HCT116 (cell line): ENCODE results near the gene GALNT13.

Experiments used
- ATF3 ChIP-seq: IDR thresholded peaks from 2 replicates; pipeline ENCODE4 v1.6.1; 2012
- CEBPB ChIP-seq: IDR thresholded peaks from 2 replicates; pipeline ENCODE4 v1.6.1; 2012; ENCODE audit warnings: low read depth
- CTCF ChIP-seq, 3 experiments: fragments of 200-600 bp in 1 of 3; sonication (generic) in 1 of 3; IDR thresholded peaks in 2 of 3; conservative IDR thresholded peaks in 1 of 3; 2 replicates each; pipeline ENCODE4 v1.5.1; 2012 to 2017; ENCODE audit warnings: low read depth in 2 of 3, low read length in 2 of 3, antibody characterized with exemption in 1 of 3, borderline replicate concordance in 1 of 3, control low read depth in 1 of 3, mild to moderate bottlenecking in 1 of 3, mixed read lengths in 1 of 3, mixed run types in 1 of 3, moderate library complexity in 1 of 3; ENCODE audit not compliant: insufficient read depth in 1 of 3
- EGR1 ChIP-seq: IDR thresholded peaks from 2 replicates; pipeline ENCODE4 v1.6.1; 2012; ENCODE audit warnings: low read depth
- EZH2 ChIP-seq: fragments of 200-600 bp; sonication (generic); IDR thresholded peaks from 2 replicates; pipeline ENCODE4 v1.6.1; 2017; ENCODE audit warnings: antibody characterized with exemption, mixed run types
- EZH2phosphoT487 ChIP-seq: fragments of 200-600 bp; IDR thresholded peaks from 2 replicates; pipeline ENCODE4 v1.6.1; 2018; ENCODE audit warnings: antibody characterized with exemption, borderline replicate concordance
- JUND ChIP-seq: IDR thresholded peaks from 2 replicates; pipeline ENCODE4 v1.6.1; 2012
- POLR2A ChIP-seq: IDR thresholded peaks from 2 replicates; pipeline ENCODE4 v1.7.0; 2011; ENCODE audit warnings: borderline replicate concordance; ENCODE audit not compliant: insufficient read depth, insufficient read length; ENCODE audit errors: extremely low read depth
- POLR2AphosphoS5 ChIP-seq: IDR thresholded peaks from 2 replicates; pipeline ENCODE4 v1.6.1; 2011; ENCODE audit warnings: mild to moderate bottlenecking, low read depth, low read length, moderate library complexity
- SP1 ChIP-seq: IDR thresholded peaks from 2 replicates; pipeline ENCODE4 v1.6.1; 2012; ENCODE audit warnings: low read depth
- SRF ChIP-seq: IDR thresholded peaks from 2 replicates; pipeline ENCODE4 v1.6.1; 2012; ENCODE audit warnings: low read depth
- YY1 ChIP-seq: IDR thresholded peaks from 2 replicates; pipeline ENCODE4 v1.6.1; 2011; ENCODE audit warnings: low read length, low read depth, moderate library complexity, mild to moderate bottlenecking; ENCODE audit not compliant: insufficient replicate concordance; ENCODE audit errors: extremely low read depth
- ZFX ChIP-seq: fragments of 450-650 bp; IDR thresholded peaks from 2 replicates; pipeline ENCODE4 v1.6.1; 2017
- ZNF274 ChIP-seq: fragments of 200-500 bp; sonication (Bioruptor generic); IDR thresholded peaks from 2 replicates; pipeline ENCODE4 v1.6.1; 2014; ENCODE audit warnings: mild to moderate bottlenecking, low read depth, low read length, inconsistent platforms

GRCh38 chr2:153871231-153872221, at the start of gene GALNT13:
- TF ChIP-seq ZFX, result no peak
- TF ChIP-seq POLR2AphosphoS5, result no peak
- no peak for TF ChIP-seq EZH2
- no peak for TF ChIP-seq CTCF (IDR thresholded peaks at IDR 0.05 in 2 of 3, conservative IDR thresholded peaks at IDR 0.05 in 1 of 3; ENCODE audit: borderline replicate concordance in 1 of 3, insufficient read depth in 1 of 3, low read depth in 2 of 3, low read length in 2 of 3)
- no peak for TF ChIP-seq POLR2A
- no peak for TF ChIP-seq YY1
- no peak for TF ChIP-seq SP1
- TF ChIP-seq SRF, result no peak
- TF ChIP-seq ZNF274, result no peak
- TF ChIP-seq EZH2phosphoT487, result no peak
- no peak for TF ChIP-seq EGR1
- TF ChIP-seq ATF3, result no peak
- no peak for TF ChIP-seq JUND
- TF ChIP-seq CEBPB, result no peak
